Skeletal muscle satellite cell (primary cell): ENCODE results near the gene RAD51B.
"Not testable (repeated sequence)": the region's sequence is repeated elsewhere in the genome, so short reads cannot be mapped to it uniquely, and the experiment has no call there.

Source experiments
- H3K27me3 ChIP-seq: 2 replicates; pipeline ENCODE4 v1.7.0; 2013; ENCODE audit warnings: low read length; ENCODE audit not compliant: control insufficient read depth, insufficient read depth
- H3K36me3 ChIP-seq: 2 replicates; pipeline ENCODE4 v1.7.0; 2013; ENCODE audit warnings: mild to moderate bottlenecking, control low read depth, low read length; ENCODE audit not compliant: insufficient read depth
- H3K4me1 ChIP-seq: 2 replicates; pipeline ENCODE4 v1.7.0; 2013; ENCODE audit warnings: low read length; ENCODE audit not compliant: control insufficient read depth, insufficient read depth
- H3K4me2 ChIP-seq: 2 replicates; pipeline ENCODE4 v1.7.0; 2013; ENCODE audit warnings: mild to moderate bottlenecking, low read length
- H3K4me3 ChIP-seq: 2 replicates; pipeline ENCODE4 v1.7.0; 2013; ENCODE audit warnings: low read length
- H3K9ac ChIP-seq: 2 replicates; pipeline ENCODE4 v1.7.0; 2013; ENCODE audit warnings: mild to moderate bottlenecking, low read depth, low read length, moderate library complexity
- H3K9me3 ChIP-seq: replicated peaks from 2 replicates; pipeline ENCODE4 v1.7.0; 2013; ENCODE audit warnings: mild to moderate bottlenecking, control low read depth, low read length

Gene RAD51B

DNA sequence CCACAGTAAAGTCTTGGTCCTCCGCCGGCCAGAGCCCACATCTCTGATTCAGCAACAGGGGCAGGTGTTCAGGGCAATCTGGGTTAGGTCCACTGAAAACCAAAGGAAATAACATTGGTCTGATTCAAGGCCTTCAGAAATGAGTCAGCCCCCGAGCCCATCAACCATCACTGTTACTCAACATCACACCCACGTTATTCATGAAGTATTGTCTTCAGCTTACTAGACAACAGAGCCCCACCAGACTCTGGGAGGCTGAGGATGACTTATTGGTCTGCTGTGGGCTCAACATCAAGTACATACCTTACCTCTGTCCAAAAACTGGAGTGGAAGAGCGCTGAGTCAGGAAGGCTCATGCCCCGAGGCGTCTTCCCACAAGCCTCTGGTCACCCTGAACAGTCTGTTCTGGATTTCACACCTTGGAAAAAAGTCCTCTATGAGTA lies 875.8 kb downstream of the RAD51B start:
- Histone ChIP-seq H3K9me3 (no peaks in the 10 kb centered on the region), H3K4me3 (peak overlapping the region; percentile 21), H3K4me1 (peaks cover 49% of the 10 kb centered on the region), H3K36me3 (no peaks in the 10 kb centered on the region), H3K9ac (peak overlapping the region; percentile 82), H3K27me3 (no peaks in the 10 kb centered on the region), H3K4me2 (peak overlapping the region; percentile 49)

DNA sequence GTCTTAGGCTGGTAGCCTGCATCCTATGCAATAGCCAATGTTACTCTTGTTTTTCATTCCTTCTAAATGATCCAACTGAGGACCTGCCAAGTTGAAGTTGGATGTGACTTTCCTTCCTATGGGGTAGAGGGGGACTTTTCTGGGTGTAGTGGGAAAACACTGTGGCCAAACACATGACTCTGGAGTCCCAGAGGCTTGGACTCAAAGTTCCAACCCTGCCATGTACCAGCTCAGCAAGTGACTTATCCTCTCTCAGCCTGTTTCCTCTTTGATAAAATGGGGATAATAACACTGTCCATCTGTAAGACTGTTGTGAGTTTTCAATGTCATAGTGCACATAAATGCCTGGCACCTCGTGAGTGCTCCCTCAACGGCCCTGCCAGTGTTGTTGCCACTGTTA lies 876.3 kb downstream of the RAD51B start:
- H3K4me2 ChIP-seq = peak overlapping the region; percentile 49
- no peaks in the 10 kb centered on the region for H3K9me3 ChIP-seq
- no peaks in the 10 kb centered on the region for H3K36me3 ChIP-seq
- peak overlapping the region; percentile 21 for H3K4me3 ChIP-seq
- no peaks in the 10 kb centered on the region for H3K27me3 ChIP-seq
- peaks cover 46% of the 10 kb centered on the region for H3K4me1 ChIP-seq
- H3K9ac ChIP-seq = peak overlapping the region; percentile 72

DNA sequence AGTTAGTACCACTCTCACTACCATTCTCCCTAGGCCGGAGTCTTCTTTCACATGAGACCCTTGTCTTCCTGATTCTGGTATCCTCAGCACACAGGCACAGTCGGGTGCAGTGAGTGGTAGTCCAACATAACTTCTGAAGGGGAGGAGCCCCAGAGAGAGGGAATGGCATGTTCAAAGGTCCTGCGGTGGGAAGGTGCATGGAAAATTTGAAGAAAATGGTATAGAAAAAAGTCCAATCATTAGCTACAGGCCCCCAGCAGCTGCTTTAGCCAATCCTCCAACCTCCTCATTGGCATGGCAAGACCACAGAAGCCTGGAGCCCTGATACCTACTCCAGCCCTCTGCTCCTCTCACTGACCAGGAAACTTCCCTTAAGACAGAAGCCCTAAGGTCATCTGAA lies 876.7 kb downstream of the RAD51B start:
- H3K4me1 ChIP-seq = peaks cover 46% of the 10 kb centered on the region
- peak overlapping the region; percentile 72 for H3K9ac ChIP-seq
- no peaks in the 10 kb centered on the region for H3K9me3 ChIP-seq
- H3K4me2 ChIP-seq = peak overlapping the region; percentile 49
- H3K4me3 ChIP-seq = no peak overlapping the region
- H3K36me3 ChIP-seq = no peaks in the 10 kb centered on the region
- H3K27me3 ChIP-seq = no peaks in the 10 kb centered on the region

DNA sequence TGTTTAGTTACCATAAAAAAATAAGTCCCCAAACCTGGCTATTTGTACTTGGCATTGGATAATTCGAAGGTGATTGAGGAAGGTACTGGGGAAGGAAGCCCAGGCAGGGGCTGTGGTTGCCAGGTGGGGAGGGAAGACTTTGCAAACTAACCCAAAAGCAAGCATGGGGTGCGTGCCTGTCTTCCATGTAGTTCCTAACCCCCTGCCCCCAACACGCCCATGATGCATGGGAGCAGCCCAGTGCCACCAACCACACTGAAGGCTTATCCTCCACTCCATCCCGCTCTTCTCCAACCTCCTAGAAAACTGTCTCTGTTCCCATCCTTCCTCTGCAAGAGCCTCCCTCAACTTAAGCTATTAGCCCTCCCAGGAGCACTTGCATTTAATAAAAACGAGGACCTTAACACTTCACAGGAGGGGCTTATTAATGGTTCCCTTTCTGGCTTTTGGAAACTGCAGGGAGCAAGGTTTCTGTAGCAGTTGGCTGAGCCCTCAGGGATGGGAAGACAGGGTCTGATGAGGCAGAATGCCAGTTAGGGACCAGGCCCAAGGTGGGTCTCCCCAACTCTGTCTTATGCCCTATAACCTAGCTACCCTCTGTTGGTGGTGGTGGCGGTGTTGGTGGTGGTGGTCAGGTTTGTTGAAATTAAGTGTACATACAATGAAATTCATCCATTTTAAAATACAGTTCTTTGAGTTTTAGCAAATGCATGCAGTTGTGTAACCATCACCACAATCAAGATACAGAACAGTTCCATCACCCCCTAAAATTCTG lies 877.3 kb downstream of the RAD51B start:
- no peaks in the 10 kb centered on the region for H3K9me3 ChIP-seq
- no peak overlapping the region for H3K9ac ChIP-seq
- no peaks in the 10 kb centered on the region for H3K36me3 ChIP-seq
- no peaks in the 10 kb centered on the region for H3K27me3 ChIP-seq
- H3K4me1 ChIP-seq = peaks cover 46% of the 10 kb centered on the region
- no peak overlapping the region for H3K4me3 ChIP-seq
- H3K4me2 ChIP-seq = no peak overlapping the region

DNA sequence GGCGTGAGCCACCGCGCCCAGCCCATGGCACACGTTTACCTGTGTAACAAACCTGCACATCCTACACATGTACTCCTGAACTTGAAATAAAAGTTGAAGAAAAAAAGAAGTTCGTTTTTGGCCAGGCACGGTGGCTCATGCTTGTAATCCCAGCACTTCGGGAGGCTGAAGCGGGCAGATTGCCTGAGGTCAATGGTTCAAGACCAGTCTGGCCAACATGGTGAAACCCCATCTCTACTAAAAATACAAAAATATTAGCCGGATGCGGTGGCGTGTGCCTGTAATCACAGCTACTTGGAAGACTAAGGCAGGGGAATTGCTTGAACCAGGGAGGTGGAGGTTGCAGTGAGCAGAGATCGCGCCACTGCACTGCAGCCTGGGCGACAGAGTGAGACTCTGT lies 879.2 kb downstream of the RAD51B start:
- H3K4me1 ChIP-seq = peaks cover 44% of the 10 kb centered on the region
- H3K27me3 ChIP-seq, H3K9ac ChIP-seq, H3K9me3 ChIP-seq, H3K36me3 ChIP-seq, H3K4me2 ChIP-seq, H3K4me3 ChIP-seq: not testable (repeated sequence)

DNA sequence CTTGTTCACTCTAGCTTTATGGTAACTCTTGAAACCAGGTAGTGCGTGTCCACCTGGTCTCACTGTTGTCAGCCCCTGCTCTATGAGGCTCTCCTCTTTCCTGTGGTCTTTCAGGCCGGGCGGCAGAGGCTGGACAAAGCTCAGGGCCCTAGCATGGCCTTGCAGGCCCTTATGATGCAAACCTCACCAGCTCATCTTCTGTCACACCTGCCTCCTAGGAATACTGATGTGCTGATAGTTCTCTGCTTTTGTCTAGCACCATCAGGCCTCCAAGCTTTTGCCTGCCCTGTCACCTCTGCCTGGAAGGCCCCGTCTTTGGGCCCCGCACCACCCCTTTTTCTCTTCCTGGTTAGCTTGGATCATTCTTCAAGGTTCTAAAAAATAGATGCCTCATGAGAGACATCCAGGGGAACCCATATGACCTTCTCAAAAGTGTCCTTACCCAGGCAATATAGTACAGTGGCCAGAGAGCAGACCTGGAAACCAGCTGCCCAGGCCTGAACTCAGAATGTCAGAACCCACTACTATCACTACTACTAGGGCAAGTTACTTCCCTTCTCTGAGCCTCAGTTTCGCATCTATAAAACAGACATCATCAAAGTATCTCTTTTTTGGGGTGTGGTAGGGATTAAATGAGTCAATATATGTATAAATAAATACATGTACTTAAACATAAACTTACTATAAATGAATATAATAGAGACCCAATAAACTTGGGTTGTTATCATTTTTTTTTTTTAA lies 881.6 kb downstream of the RAD51B start:
- Histone ChIP-seq H3K4me3 (no peak overlapping the region), H3K36me3 (no peaks in the 10 kb centered on the region), H3K4me2 (no peak overlapping the region), H3K9me3 (no peaks in the 10 kb centered on the region), H3K9ac (no peak overlapping the region), H3K4me1 (peaks cover 35% of the 10 kb centered on the region), H3K27me3 (no peaks in the 10 kb centered on the region)

DNA sequence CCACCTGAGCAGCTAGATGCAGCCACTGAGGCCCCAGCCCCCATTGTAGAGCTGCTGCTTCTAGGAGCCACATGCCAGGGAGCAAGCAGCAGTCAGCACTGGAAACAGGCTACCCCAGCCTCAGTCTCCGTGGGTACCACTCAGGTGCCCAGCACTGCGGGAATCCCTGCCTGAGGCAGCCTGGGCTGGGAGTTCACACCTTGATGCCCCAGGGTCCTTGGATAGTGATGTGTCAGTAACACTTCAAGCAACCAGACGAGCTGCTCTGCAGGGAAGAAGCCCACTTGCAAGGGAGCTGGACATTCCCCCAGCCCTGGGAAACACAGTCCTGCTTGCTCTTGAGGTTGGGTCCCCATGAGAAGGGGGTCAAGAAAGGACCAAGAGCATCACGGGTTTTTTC lies 882.6 kb downstream of the RAD51B start:
- Histone ChIP-seq H3K9me3 (no peaks in the 10 kb centered on the region), H3K4me3 (no peak overlapping the region), H3K9ac (no peak overlapping the region), H3K4me2 (no peak overlapping the region), H3K4me1 (peaks cover 29% of the 10 kb centered on the region), H3K36me3 (no peaks in the 10 kb centered on the region), H3K27me3 (no peaks in the 10 kb centered on the region)

DNA sequence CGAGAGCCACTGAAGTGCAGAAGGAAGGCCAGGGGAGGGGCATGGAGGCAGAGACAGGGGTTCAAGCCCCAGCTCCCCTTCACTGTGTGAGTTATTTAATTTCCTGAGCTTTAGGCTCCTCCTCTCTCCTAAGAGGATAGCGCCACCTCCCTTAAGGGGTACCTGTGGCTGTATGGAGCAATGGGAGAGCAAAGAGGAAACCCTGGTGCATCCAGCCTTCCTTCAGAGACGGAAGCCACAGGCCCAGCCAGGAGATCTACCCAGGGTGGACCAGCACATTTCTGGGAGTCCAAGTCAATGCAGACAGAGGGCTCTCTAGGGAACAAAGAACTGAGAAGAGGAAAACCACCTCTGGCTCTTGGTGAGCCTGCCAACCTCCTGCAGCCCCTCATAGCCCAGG lies 883.0 kb downstream of the RAD51B start:
- no peaks in the 10 kb centered on the region for H3K36me3 ChIP-seq
- peaks cover 29% of the 10 kb centered on the region for H3K4me1 ChIP-seq
- peak overlapping the region; percentile 3 for H3K9ac ChIP-seq
- H3K4me3 ChIP-seq = no peak overlapping the region
- H3K27me3 ChIP-seq = no peaks in the 10 kb centered on the region
- H3K4me2 ChIP-seq = no peak overlapping the region
- no peaks in the 10 kb centered on the region for H3K9me3 ChIP-seq

DNA sequence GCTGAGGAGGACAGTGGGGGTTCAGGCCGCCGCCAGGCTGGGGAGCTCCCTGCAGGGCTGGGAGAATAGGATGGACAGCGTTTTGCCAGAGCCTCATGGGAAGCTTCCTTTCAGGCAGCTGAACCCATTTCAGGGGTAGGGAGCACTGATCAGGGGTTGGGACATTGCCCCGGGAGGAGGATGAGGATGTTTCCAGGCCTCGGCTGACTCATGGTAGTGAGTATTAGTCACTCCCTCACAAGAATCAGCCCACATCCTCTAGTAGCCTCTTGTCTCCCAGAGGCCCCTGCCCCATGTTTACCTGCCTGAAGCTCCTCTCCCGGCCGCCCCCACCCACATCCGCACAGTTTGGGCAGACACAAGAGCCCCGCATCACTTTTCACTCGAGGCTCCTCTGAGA lies 883.5 kb downstream of the RAD51B start:
- H3K4me3 ChIP-seq = no peak overlapping the region
- H3K36me3 ChIP-seq = no peaks in the 10 kb centered on the region
- H3K4me2 ChIP-seq = no peak overlapping the region
- peaks cover 29% of the 10 kb centered on the region for H3K4me1 ChIP-seq
- peak overlapping the region; percentile 51 for H3K9ac ChIP-seq
- H3K9me3 ChIP-seq = no peaks in the 10 kb centered on the region
- no peaks in the 10 kb centered on the region for H3K27me3 ChIP-seq

DNA sequence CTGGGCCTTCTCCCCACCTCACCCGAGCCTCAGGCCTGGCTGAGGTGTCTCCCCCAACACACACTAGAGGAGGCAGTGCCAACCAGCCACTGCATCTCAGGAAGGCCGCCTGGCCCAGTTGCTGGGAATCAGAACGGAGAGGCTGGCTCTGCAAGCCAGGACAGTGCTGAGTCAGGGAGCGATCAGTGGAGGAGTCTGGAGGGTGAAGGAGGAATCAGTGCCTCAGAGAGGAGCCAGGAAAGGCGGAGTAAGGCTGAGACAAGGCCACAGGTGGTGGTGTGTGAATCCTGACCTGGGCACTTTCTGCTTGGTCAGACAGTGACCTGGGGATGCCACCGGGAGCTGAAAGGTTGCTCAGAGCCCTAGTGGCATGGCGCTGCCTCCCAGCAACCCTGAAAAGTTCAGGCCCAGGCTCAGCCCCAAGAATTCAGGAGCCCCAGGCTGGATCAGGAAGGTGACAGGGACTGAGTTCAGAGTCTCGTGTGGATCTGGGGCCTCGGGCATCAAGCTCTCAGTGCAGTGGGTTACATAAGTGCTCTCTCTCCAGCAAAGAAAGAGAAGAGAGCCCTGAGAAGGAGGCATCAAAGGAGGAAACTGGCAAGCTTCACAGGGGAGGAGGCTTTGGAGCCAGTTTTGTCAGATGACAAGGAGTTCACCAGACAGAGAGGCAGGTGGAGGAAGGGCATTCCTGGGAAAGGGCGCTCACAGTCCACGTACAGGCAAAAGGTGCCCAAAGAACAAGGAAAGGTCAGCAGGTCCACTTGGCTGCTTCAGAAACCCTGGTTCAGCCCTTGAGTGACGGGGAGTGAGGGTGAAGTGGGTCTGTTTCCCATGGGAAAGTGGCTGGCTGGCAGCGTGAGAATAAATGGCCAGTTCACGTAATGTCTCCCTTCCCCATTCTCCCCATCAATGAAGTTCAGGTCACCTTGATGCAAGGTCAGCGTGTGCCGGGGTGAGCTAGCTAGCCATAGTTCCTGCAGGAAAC lies 885.4 kb downstream of the RAD51B start:
- no peaks in the 10 kb centered on the region for H3K27me3 ChIP-seq
- peaks cover 25% of the 10 kb centered on the region for H3K4me1 ChIP-seq
- H3K4me3 ChIP-seq = no peak overlapping the region
- H3K9ac ChIP-seq = peak overlapping the region; percentile 1
- no peaks in the 10 kb centered on the region for H3K9me3 ChIP-seq
- no peak overlapping the region for H3K4me2 ChIP-seq
- H3K36me3 ChIP-seq = no peaks in the 10 kb centered on the region

DNA sequence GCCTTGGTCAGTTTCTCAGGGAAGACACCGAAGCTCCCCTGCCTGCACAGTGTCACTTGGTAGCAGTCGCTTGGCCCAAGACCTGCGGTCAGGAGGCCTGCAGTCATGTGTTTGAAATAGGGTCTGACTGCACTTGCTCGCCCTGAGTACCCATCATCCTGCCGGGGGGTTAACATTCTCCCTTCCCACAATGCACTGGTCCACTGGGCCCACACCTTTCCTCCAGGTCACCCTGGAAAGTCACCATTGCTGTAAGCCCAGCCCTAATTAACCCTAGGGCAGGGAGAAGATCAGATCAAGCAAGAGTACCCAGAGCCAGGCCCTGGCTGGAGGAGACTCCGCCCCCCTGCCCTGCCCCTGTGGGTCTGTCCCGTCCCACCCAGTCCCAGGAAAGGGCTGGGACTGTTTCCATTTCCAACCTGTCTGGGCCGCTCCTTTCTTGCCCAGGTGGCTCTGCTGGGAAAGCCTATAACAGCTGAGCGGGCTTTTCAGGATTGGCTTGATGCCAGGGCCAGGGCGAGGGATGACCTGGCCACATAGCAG lies 886.2 kb downstream of the RAD51B start:
- Histone ChIP-seq H3K9ac (no peak overlapping the region), H3K4me3 (no peak overlapping the region), H3K4me2 (no peak overlapping the region)

More for the DNA sequence above, 886.2 kb downstream of the RAD51B start:
- peaks cover 25% of the 10 kb centered on the region for H3K4me1 ChIP-seq
- no peaks in the 10 kb centered on the region for H3K9me3 ChIP-seq
- no peaks in the 10 kb centered on the region for H3K36me3 ChIP-seq
- H3K27me3 ChIP-seq = no peaks in the 10 kb centered on the region
